CD4-positive, CD25-positive, alpha-beta regulatory T cell (primary cell): Measurements from ENCODE around the gene BCR. TPM values are rescaled to one million over a fixed set of nuclear protein-coding genes. Genes with fewer than 3 reads are reported as not detected.

Experiments used
- ATAC-seq, 2 donors: fragments of 150-1000 bp; cut with Tn5 transposase; one replicate each; pipeline ENCODE4 v1.10.0; 2021; ENCODE audit warnings: low read depth in 2 of 2, moderate number of reproducible peaks in 2 of 2, moderate library complexity in 1 of 2
- DNase-seq, 3 donors: peaks; one replicate each; pipeline versions ENCODE4 v3.0.0 to v3.0.0-alpha.2; 2012 to 2022; ENCODE audit warnings: mixed read lengths in 1 of 3
- H3K27ac ChIP-seq: one replicate; pipeline ENCODE4 v1.7.0; 2013; ENCODE audit warnings: mild to moderate bottlenecking, low read length; ENCODE audit not compliant: insufficient read depth, poor library complexity, severe bottlenecking
- H3K27me3 ChIP-seq: one replicate; pipeline ENCODE4 v1.7.0; 2013; ENCODE audit warnings: low read length; ENCODE audit not compliant: control insufficient read depth, insufficient read depth
- H3K36me3 ChIP-seq: one replicate; pipeline ENCODE4 v1.7.0; 2013; ENCODE audit warnings: mild to moderate bottlenecking, low read length, moderate library complexity; ENCODE audit not compliant: control insufficient read depth, insufficient read depth
- H3K4me1 ChIP-seq: 2 replicates; pipeline ENCODE4 v1.7.0; 2013; ENCODE audit warnings: mild to moderate bottlenecking, low read length; ENCODE audit not compliant: insufficient read depth, control insufficient read depth, poor library complexity, severe bottlenecking
- H3K4me3 ChIP-seq: one replicate; pipeline ENCODE4 v1.7.0; 2013; ENCODE audit warnings: low read depth, mild to moderate bottlenecking, low read length, moderate library complexity
- H3K9me3 ChIP-seq, 2 experiments: 1 replicate in 1 of 2; 2 replicates in 1 of 2; pipeline ENCODE4 v1.7.0; 2013; ENCODE audit warnings: low read length in 2 of 2, mild to moderate bottlenecking in 1 of 2, moderate library complexity in 1 of 2; ENCODE audit not compliant: control insufficient read depth in 2 of 2
- H3K27ac Mint-ChIP-seq, 3 donors: one replicate each; pipeline ENCODE4 v1.8.0; 2020 to 2022; ENCODE audit warnings: mild to moderate bottlenecking in 3 of 3, mixed read lengths in 3 of 3, moderate library complexity in 2 of 3
- H3K27me3 Mint-ChIP-seq: one replicate; pipeline ENCODE4 v1.8.0; 2022; ENCODE audit warnings: mild to moderate bottlenecking, mixed read lengths
- H3K36me3 Mint-ChIP-seq: one replicate; pipeline ENCODE4 v1.8.0; 2020; ENCODE audit warnings: mixed read lengths
- H3K4me1 Mint-ChIP-seq, 4 donors: one replicate each; pipeline ENCODE4 v1.8.0; 2020 to 2022; ENCODE audit warnings: mixed read lengths in 4 of 4, mild to moderate bottlenecking in 1 of 4
- H3K4me3 Mint-ChIP-seq, 4 donors: one replicate each; pipeline ENCODE4 v1.8.0; 2020 to 2022; ENCODE audit warnings: mild to moderate bottlenecking in 4 of 4, mixed read lengths in 4 of 4, moderate library complexity in 3 of 4
- H3K9me3 Mint-ChIP-seq, 7 donors: one replicate each; pipeline ENCODE4 v1.8.0; 2020 to 2022; ENCODE audit warnings: mixed read lengths in 7 of 7, mild to moderate bottlenecking in 3 of 7, moderate library complexity in 2 of 7
- polyA plus RNA-seq, 4 donors: library from polyadenylated mRNA; unstranded; fragments of 300-500 nt; fragmentation: Illumina TruSeq; gene quantifications; one replicate each; pipeline ENCODE4 v1.2.3, GENCODE V29; 2021
- total RNA-seq: library from RNA; stranded (reverse); gene quantifications from one replicate; pipeline ENCODE4 v1.2.3, GENCODE V29; 2022

Gene BCR
- total and polyA plus RNA-seq, 5 donors from 2014 or later, result 2.6 to 66.3 (median 2.8) TPM

DNA sequence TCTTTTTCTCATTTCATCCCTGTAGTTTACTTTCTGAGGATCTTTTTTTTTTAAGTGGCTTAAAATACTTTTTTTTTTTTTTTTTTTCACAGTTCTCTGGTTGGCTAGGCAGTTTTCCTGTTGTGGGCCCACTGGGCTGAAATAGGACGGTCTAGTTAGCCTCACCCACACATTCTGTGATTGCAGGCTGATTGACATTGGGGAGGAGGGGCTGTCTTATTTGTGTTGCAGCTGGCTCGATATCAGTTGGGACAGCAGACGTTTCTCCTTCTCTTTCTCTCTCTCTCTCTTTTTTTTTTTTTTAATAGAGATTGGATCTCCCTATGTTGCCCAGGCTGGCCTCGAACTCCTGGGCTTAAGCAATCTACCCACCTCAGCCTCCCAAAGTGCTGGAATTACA lies 6.9 kb downstream of the BCR start:
- no peak overlapping the region for H3K4me3 ChIP-seq
- H3K4me1 ChIP-seq, result peaks cover 30% of the 10 kb centered on the region
- no peak for DNase-seq
- H3K27ac ChIP-seq, result no peak overlapping the region
- no peak for ATAC-seq
- Mint-ChIP-seq H3K27me3 (no peaks in the 10 kb centered on the region), H3K4me3 (peak overlapping the region in 3 of 4 donors; percentile 54 to 56 (median 54)), H3K4me1 (peaks cover 16 to 78% (median 53%) of the 10 kb centered on the region in 4 donors), H3K27ac (peak overlapping the region in 1 of 3 donors; percentile 10), H3K9me3 (no peaks in the 10 kb centered on the region), H3K36me3 (peaks cover 35% of the 10 kb centered on the region)
- H3K36me3 ChIP-seq, result peaks cover 6% of the 10 kb centered on the region
- H3K9me3 ChIP-seq, result no peaks in the 10 kb centered on the region
- H3K27me3 ChIP-seq, result no peaks in the 10 kb centered on the region

DNA sequence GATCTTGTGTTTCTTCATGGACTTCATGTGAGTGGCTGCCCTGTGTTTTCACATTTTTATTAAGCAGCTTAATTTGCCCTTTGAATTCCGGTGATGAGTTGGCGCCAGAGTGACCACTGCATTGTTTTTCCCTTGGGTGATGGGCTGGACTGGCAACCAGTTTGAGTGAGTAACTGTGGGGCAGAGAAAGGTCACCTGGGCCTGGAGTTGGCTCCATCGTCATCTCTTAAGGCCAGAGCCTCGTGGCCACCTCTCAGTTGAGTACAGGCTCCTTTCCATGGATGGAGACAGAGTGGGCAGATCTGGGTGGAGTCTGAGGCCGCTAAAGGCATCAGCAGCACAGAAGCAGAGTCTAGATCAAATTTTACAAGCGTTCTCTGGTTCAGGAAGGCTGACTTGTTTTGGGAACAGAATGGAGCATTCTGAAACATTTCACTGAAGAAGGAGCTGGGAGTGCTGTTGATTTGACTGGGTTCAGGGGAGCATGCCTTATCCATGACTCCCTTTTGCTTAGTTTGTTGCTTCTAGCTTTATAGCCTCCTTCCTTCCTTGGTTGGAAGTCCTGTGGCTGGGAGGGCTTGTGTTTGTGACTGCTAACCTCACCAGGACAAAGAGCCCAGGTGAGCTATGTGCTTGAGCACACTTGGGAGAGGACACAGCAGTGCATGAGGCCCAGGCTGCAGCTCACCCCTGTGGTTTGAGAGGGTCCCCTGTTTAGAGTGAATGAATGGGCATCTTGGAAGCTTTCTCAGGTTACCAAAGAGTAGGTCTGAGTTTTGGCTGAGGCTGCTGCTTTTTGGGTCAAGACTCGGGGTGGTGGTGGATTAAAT lies 7.8 kb downstream of the BCR start:
- no peaks in the 10 kb centered on the region for H3K9me3 ChIP-seq
- no peak for DNase-seq
- H3K4me1 ChIP-seq, result peaks cover 21% of the 10 kb centered on the region
- Mint-ChIP-seq H3K36me3 (peaks cover 32% of the 10 kb centered on the region), H3K9me3 (no peaks in the 10 kb centered on the region), H3K27ac (peak overlapping the region in 2 of 3 donors; percentile 10 to 39), H3K4me1 (peaks cover 16 to 77% (median 52%) of the 10 kb centered on the region in 4 donors), H3K27me3 (no peaks in the 10 kb centered on the region), H3K4me3 (peak overlapping the region in 1 of 4 donors; percentile 54)
- no peak for ATAC-seq
- H3K27ac ChIP-seq, result no peak overlapping the region
- no peak overlapping the region for H3K4me3 ChIP-seq
- no peaks in the 10 kb centered on the region for H3K27me3 ChIP-seq
- H3K36me3 ChIP-seq, result peaks cover 6% of the 10 kb centered on the region

DNA sequence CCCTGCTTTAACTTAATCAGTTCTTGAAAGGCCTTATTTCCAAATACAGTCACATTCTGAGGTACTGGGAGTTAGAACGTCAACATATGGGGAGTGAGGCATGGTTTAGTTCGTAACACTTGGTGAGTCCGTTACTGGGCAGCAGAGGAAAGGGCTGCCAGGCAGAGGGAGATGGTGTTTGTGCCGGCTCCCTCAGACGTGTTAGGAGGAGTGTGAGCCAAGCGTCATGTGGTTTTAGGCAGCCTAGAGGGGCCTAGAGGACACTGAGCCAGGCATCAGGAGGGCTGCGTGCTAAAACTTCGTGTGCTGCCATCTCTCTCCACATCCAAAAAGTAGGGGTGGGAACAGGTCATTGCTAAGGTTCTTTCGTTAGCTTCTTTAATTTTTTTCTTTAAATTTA lies 10.2 kb downstream of the BCR start:
- no peak overlapping the region for H3K4me3 Mint-ChIP-seq
- H3K4me1 Mint-ChIP-seq, result peaks cover 9 to 59% (median 41%) of the 10 kb centered on the region in 4 donors

DNA sequence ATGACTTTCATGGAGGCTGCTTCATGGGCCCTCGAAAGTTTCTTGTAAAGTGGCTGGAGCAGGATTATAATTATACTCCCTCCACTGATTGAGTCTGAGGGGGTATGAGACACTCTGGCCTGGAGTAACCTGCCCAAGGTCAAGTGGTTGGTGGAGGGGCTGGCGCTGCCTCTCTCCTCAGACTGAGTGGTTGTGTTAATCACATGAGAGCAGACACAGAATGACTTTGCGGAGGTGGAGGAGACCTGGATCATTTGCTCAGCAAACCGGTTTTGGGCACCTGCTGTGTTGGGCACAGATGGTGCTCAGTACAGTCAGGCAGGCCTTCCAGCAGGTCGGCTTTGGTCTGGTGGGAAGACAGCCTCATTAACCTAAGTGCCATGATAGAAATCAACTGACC lies 11.8 kb downstream of the BCR start:
- Mint-ChIP-seq H3K9me3 (no peaks in the 10 kb centered on the region), H3K4me3 (no peak overlapping the region), H3K27ac (peak overlapping the region in 1 of 3 donors; percentile 75), H3K27me3 (no peaks in the 10 kb centered on the region), H3K4me1 (peaks cover 5 to 50% (median 34%) of the 10 kb centered on the region in 4 donors), H3K36me3 (peaks cover 25% of the 10 kb centered on the region)
- no peak for DNase-seq
- no peak for ATAC-seq
- H3K27me3 ChIP-seq, result no peaks in the 10 kb centered on the region
- no peaks in the 10 kb centered on the region for H3K4me1 ChIP-seq
- H3K9me3 ChIP-seq, result no peaks in the 10 kb centered on the region
- H3K4me3 ChIP-seq, result no peak overlapping the region
- peaks cover 6% of the 10 kb centered on the region for H3K36me3 ChIP-seq
- H3K27ac ChIP-seq, result no peak overlapping the region

More for the DNA sequence above, 10.2 kb downstream of the BCR start:
- no peak overlapping the region for H3K27ac Mint-ChIP-seq
- H3K4me1 ChIP-seq, result no peaks in the 10 kb centered on the region
- no peak overlapping the region for H3K27ac ChIP-seq
- H3K4me3 ChIP-seq, result no peak overlapping the region
- H3K36me3 ChIP-seq, result peaks cover 6% of the 10 kb centered on the region
- H3K36me3 Mint-ChIP-seq, result peaks cover 32% of the 10 kb centered on the region
- no peaks in the 10 kb centered on the region for H3K9me3 ChIP-seq
- H3K9me3 Mint-ChIP-seq, result no peaks in the 10 kb centered on the region
- DNase-seq (no peak), ATAC-seq (no peak)
- no peaks in the 10 kb centered on the region for H3K27me3 ChIP-seq
- H3K27me3 Mint-ChIP-seq, result no peaks in the 10 kb centered on the region

DNA sequence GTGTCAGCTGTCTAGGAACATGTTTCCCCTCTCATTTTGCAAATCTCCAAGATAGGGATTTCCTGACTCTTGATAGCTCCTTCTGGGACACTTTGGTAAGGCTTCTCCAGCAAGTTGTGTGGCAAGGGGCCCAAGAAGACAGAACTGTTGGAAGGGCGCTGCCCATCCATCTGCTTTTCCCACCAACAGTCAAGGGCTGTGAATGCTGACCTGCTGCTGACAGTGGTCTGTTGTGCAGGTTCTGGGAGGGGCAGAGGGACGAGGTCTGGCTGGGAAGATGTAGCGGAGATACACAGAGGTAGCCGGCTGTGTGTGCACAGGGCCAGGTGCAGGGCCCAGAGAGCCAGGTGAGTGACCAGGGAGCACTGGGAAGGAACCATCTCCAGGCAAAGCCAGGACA lies 12.2 kb downstream of the BCR start:
- ATAC-seq (no peak), DNase-seq (no peak)
- H3K36me3 ChIP-seq, result peaks cover 6% of the 10 kb centered on the region
- Mint-ChIP-seq H3K27me3 (no peaks in the 10 kb centered on the region), H3K4me3 (no peak overlapping the region), H3K36me3 (peaks cover 26% of the 10 kb centered on the region), H3K9me3 (peaks cover 0 to 2% (median 0%) of the 10 kb centered on the region in 7 donors), H3K27ac (peak overlapping the region in 2 of 3 donors; percentile 53 to 77), H3K4me1 (peaks cover 1 to 50% (median 31%) of the 10 kb centered on the region in 4 donors)
- no peaks in the 10 kb centered on the region for H3K4me1 ChIP-seq
- no peaks in the 10 kb centered on the region for H3K27me3 ChIP-seq
- no peaks in the 10 kb centered on the region for H3K9me3 ChIP-seq
- no peak overlapping the region for H3K27ac ChIP-seq
- H3K4me3 ChIP-seq, result no peak overlapping the region

DNA sequence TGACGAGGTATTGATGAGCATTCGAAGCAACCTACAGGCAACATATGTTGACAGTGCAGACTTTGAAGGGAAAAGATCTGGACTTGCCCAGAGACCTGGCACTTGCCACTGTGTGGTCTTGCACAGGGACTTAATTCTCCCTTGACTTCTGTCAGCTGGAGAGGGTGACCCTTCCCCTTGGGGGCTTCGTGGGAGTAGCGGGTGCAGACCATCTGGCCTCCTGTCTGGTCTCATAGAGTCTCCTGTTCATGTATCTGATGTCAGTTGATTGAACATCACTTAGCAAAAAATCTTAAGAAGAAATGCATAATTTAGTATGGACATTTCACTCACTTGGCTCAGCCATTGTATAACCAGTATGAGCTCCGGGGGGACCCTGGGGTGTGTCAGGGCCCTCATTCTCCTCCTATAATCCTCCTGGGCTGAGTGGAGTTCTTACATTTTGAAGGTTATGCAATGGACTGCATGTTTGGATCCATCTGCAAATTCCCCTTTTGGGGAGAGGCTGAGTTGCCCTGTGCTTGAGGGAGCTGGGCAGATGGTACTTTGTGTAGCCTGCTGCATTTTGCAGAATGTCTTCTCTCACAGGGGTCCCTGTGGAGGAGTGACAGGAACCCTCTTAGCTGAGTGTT lies 13.0 kb downstream of the BCR start:
- Histone ChIP-seq H3K36me3 (peaks cover 6% of the 10 kb centered on the region), H3K4me3 (no peak overlapping the region), H3K27me3 (no peaks in the 10 kb centered on the region), H3K4me1 (no peaks in the 10 kb centered on the region), H3K27ac (no peak overlapping the region), H3K9me3 (no peaks in the 10 kb centered on the region)
- Mint-ChIP-seq H3K9me3 (peaks cover 0 to 2% (median 0%) of the 10 kb centered on the region in 7 donors), H3K4me1 (peaks cover 0 to 46% (median 28%) of the 10 kb centered on the region in 4 donors), H3K27ac (peak overlapping the region; percentile 51 to 80 (median 53)), H3K36me3 (peaks cover 25% of the 10 kb centered on the region), H3K4me3 (no peak overlapping the region), H3K27me3 (no peaks in the 10 kb centered on the region)
- DNase-seq (no peak), ATAC-seq (no peak)

DNA sequence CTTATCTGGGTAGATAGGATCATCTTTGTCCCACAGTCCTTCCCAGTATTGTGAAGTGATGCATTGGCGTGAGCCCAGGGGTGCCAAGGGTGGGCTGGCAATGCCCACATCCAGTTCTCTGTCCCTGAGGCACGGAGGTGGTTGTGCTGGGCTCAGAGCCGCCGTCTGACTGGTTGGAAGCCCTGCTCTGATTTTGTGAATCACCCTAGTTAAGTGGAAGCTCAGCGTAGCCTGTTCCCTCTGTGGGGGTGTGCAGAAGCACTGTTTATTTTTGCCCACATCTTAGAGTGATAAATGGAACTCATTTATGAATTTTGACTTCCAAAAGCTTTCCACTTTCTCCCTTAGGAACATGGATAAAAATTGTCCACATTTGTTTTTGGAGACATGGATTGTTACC lies 13.6 kb downstream of the BCR start:
- Mint-ChIP-seq H3K36me3 (peaks cover 25% of the 10 kb centered on the region), H3K4me1 (peaks cover 0 to 47% (median 27%) of the 10 kb centered on the region in 4 donors), H3K4me3 (no peak overlapping the region), H3K27me3 (no peaks in the 10 kb centered on the region), H3K9me3 (peaks cover 0 to 2% (median 0%) of the 10 kb centered on the region in 7 donors), H3K27ac (peak overlapping the region in 1 of 3 donors; percentile 27)
- DNase-seq, result no peak
- Histone ChIP-seq H3K27me3 (no peaks in the 10 kb centered on the region), H3K9me3 (no peaks in the 10 kb centered on the region), H3K4me1 (no peaks in the 10 kb centered on the region), H3K27ac (no peak overlapping the region), H3K36me3 (peaks cover 6% of the 10 kb centered on the region), H3K4me3 (no peak overlapping the region)
- ATAC-seq, result no peak
